ENCODE data around the gene RERE. TPM values are rescaled to one million over a fixed set of nuclear protein-coding genes. Genes with fewer than 3 reads are reported as not detected.
"Not testable (repeated sequence)": the region's sequence is repeated elsewhere in the genome, so short reads cannot be mapped to it uniquely, and the experiment has no call there.

RERE gene
- total RNA-seq, 1 experiment from 2014 or later = 37.1 TPM

DNA sequence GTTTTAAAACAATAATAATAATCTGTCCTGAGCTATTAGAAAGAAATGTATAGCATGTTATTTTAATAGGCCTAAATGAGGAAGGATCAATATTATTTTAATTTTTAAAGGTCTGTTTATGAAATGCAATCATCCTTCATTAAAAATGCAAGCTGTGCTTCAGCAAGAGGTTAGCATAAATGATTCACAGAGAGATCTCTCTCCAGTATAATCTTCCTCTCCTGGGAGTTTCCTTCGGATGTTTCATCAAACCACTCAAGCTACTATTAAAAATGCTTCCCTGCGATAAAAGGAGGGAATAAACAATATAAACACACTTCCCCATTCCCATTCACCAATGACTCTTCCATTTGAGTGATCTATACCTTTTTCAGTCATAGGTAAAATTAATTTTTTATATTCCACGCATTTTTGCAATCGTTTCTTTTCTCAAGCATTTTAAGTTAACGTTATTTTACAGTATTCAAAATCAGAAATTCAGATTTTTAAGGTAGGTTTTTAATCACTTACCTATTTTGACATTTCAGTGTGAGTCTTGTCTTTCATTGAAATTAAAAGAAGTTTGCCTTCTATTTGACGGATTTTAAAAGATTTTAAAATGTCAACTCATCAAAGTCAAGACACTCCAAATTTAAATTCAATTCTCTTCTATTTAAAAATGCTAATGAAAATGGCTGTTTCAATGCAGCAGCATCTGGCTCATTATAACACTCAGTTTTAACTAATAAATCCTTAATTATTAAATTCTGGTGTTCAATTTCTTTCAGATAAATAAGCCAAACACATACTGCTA lies 64.3 kb downstream of the RERE start:
- no peak for DNase-seq (ENCODE audit: low spot score)

DNA sequence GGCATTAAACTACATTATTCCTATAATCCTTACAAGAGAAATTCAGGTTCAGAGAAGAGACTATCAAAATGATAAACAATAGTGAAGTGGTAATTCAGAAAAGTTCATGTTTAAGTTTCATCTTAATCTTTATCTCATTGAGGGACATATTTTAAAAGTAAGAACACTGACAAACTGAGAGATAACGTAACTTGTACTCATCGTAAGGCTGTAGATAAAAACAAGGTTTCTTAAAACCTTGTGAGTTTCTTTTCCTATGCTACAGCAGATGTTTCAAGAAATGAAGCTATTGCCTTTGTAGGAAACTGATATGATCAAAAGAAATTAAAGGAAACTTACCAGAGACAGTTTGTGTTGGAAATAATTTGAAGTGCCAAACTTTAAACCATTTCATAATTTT lies 65.0 kb downstream of the RERE start:
- no peak for DNase-seq (ENCODE audit: low spot score)

GRCh38 chr1:8751984-8752383 lies 65.5 kb downstream of the RERE start:
- DNase-seq (ENCODE audit: low spot score) = no peak

DNA sequence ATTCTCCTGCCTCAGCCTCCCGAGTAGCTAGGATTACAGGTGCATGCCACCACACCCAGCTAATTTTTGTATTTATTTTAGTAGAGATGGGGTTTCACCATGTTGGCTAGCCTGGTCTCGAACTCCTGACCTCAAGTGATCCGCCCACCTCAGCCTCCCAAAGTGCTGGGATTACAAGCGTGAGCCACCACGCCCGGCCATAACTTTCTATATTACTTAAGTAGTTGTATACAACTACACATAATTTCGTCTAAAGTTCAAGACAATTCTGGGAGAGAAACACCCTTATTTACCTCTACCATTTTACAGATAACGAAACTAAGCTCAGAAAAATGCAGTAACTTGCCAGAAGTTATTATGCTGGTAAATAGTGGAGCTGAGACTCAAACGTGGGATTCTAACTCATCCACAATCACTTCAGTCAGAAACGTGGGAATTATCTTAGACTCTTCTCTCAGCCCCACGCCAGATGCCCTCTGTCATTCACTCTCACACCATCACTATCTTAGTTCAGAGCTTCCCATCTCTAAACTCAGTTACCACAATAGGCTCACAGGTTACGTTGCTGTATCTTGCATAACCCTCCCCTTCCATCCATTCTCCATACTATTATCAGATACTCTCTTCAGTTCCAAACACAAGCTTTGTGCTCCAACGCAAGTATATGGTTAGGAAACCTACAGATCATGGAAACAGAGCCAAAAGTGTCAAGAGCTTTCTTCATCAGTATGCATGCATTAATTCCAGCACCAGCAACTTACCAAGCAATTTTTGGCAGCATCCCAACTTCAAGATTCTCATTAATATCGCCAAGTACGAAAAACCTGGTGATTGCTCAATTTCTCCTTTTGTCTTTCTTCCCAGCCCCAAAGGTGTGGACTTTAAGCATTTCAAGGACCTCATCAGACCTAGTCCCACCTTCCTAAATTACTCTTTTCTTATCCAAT lies 69.3 kb downstream of the RERE start:
- no peak for DNase-seq (ENCODE audit: low spot score)

DNA sequence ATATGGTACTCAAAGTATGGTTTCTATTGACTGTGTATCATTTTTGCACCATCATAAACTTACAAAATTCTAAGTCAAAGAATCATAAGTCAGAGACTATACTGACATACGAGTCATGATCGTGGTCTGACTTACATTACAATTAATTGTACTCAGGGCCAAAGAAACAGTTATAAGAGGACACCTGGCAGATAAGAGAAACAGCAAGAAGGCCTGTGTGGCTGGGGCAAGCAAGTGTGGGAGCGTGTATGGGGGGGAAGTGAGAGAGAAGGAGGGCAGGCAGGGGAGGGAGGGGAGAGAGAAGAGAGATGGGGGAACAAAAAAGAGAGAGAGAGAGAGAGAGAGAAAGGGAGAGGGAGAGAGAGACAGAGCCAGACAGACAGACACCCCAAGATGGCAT lies 70.9 kb downstream of the RERE start:
- no peak for DNase-seq (ENCODE audit: low spot score)

DNA sequence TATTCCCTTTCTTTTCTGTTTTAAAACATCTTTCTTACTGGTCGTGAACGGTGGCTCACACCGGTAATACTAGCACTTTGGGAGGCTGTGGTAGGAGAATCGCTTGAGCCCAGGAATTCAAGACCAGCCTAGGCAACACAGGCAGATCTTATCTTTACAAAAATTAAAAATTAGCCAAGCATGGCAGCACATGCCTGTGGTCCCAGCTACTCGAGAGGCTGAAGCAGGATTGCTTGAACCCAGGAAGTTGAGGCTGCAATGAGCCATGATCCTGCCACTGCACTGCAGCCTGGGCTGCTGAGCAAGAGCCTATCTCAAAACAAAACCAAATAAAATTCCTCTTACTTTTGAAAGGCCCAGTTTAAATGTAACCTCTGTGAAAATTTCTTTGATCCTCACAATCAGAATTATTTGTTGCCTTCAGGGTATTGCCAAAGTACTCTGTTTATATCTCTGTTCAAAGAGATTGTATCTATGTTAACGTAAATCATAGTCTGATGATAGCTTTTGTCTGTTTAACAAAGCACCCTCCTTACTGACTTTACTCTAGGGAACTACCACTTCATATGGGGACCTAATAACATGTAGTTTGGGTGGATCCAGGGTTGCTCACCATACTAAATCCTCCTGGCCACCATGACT lies 71.6 kb downstream of the RERE start:
- no peak for DNase-seq (ENCODE audit: low spot score)

DNA sequence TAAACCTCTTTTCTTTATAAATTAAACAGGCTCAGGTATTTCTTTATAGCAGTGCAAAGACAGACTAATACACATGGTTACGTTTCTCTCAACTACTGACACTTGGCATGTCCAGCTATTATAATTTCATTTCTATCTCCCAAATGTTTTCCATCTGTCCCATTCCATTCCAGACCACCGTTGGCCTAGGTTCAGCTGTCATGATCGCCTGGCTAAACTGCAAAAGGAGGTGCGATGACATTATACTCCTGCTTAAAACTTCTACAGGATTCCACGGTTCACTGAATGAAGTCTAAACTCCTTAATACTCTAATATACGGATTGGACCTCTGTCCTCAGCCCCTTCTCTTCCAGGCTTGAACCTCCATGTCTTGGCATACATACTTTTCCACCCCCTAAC lies 72.1 kb downstream of the RERE start:
- no peak for DNase-seq (ENCODE audit: low spot score)

DNA sequence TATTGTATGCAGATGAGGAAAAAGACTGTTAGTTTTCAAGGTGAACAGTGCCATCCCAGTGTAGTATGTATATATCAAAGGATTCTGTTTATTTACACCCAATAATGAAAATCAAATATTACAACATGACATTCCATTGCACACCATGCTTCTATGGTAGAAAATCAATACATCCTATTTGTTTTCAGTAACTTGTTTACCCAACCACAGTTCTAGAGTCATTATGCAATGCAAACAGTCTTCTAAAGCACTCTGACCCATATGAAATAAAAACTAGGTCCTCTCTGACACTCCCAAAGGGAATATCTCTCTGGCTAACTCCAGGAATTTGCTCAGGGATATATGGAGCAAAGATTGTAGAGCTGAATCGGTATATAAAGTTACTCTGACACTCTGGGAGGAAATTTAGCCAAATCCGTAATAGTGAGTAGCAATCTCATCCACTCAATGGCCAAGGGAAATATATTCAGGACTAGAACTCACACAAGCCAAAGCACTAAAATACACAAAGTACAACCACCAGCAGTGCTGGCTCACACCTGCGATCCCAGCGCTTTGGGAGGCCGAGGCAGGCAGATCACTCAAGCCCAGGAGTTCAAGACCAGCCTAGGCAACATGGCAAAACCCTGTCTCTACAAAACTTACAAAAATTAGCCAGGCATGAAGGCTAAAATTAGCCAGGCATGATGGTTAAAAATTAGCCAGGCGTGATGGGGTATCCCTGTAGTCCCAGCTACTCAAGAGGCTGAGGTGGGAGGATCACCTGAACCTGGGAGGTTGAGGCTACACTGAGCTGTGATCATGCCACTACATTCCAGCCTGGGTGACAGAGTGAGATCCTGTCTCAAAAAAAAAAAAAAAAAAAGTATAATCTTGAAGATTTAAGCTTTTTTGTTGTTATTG lies 75.2 kb downstream of the RERE start:
- DNase-seq (ENCODE audit: low spot score) = peak; percentile 19

- no peak for DNase-seq (ENCODE audit: low spot score)
Measured at GRCh38 chr1:8740034-8740449, 77.4 kb downstream of the RERE start.

- no peak for DNase-seq (ENCODE audit: low spot score)
Measured at GRCh38 chr1:8739377-8739776, 78.1 kb downstream of the RERE start.

DNA sequence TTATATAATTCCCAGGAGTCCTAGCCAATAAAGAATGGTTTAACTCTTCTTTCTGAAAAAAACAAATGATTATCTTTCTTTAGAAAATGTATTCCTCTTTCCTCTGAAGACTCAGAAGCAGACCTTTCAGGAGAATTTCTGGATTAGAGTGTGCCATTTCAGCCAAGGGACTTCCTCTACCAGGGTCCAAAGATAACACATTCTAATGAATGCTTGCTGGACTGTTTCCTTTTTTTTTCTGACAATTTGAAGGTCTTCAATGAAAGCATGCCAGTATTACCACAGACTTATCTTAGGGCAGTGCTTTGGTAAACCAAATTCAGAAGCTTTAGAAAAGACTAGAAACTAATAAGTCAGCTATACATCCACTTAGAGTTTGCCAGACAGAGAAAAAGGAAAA lies 80.5 kb downstream of the RERE start:
- no peak for DNase-seq (ENCODE audit: low spot score)

DNA sequence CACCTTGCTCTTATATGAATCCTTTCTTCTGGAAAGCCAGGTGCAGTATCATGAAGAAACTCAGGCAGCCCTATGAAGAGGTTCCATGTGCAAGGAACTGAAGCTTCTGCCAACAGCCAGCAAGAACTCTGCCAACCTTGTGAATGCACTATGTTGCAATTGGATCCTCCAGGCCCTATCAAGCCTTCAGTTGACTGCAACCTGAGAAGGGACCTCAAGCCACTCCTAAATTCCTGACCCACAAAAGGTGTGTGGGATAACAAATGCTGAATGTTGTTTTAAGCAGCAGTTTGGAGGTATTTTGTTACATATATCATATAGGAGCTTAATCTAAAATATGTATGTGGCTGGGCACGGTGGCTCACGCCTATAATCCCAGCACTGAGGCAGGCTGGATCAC lies 84.0 kb downstream of the RERE start:
- no peak for DNase-seq (ENCODE audit: low spot score)

DNA sequence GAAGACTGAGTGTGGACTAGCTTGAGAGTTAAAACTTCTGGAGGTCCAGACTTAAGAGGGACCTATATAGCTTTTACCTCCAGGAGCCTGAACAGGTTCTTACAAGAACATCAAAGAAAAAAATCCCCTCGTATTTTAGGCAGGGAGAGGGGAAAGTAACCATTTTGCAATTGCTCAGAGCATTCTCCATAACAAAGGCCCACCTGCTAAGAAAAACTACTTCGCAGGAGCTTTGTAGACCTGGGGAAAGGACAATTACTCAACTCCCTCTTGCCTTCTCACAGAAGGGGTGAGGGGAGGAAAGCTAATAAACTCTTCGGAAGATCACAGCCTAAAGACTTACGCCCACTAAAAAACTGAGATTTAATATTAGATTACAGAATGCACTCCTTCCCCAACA lies 86.3 kb downstream of the RERE start:
- no peak for DNase-seq (ENCODE audit: low spot score)

DNA sequence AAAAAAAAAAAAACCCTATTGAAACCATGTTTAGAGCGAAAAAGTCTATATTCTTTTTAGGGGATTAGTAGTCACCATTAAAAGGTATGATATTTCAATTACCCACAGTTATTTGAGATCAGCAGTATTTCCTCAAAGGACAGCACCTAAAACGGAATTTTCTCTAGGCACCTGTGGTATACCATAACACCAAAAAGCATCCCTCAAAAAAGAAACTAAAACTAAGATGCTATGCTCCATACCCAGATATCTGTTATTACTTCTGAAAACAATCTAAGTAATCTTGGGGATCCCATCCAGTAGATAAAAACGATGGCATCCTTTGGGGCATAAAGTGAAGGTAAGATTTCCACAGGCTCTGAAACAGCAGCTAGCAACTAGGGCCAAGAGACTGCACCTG lies 89.0 kb downstream of the RERE start:
- DNase-seq (ENCODE audit: low spot score) = no peak

DNA sequence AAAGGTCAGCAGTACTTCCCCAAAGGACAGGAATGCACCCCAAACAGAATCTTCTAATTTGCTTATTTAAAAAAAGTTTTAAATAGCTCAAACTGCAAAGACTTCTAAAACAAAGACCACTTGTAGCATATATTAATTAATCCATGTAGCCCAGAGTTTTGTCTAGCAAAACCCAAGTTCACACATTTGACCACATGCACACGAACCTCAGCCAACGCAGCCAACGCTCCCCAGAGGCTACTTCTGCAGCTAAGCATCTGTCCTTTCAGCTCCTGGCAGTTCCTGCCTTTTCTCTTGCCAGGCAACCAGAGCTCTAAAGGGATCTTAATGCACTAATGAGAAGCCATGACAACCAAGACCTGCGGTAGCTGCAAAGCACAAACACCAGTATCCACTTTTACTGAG lies 89.6 kb downstream of the RERE start:
- no peak for DNase-seq (ENCODE audit: low spot score)

- not testable (repeated sequence) for DNase-seq (ENCODE audit: low spot score)
Measured at GRCh38 chr1:8727316-8727715, 90.1 kb downstream of the RERE start.

GRCh38 chr1:8726801-8727186 lies 90.6 kb downstream of the RERE start:
- not testable (repeated sequence) for DNase-seq (ENCODE audit: low spot score)

GRCh38 chr1:8723010-8723409 lies 94.4 kb downstream of the RERE start:
- no peak for DNase-seq (ENCODE audit: low spot score)

- DNase-seq (ENCODE audit: low spot score) = no peak
Measured at GRCh38 chr1:8722366-8722765, 95.1 kb downstream of the RERE start.

DNA sequence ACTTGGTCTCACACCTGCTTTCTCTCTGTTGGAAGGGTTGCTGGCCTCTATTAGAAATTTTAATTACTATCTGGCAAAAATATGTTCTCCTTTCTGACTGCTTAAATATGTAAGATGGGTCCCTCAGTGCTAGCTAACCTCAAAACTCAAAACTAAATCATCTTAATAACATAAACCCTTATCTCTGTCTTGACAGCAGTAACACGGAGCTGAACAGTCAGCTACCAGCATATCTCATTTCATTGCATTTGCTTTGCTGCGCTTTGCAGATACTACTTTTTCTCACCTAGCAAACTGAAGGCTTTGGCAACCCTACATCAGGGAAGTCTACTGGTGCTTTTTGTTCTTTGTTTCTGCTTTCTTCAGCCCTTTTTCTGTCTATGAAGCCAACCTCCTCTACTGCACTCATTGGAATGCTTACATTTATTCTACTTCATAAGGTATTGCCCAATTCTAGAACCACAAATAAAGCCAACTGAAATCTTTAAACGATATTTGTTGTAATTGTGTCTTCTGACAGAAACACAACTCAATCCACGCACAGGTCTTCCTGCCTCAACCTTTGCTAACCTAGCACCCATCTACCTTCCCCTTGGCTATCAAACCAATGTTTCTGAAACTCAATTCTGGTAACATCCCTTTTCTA lies 95.6 kb downstream of the RERE start:
- DNase-seq (ENCODE audit: low spot score) = no peak

DNA sequence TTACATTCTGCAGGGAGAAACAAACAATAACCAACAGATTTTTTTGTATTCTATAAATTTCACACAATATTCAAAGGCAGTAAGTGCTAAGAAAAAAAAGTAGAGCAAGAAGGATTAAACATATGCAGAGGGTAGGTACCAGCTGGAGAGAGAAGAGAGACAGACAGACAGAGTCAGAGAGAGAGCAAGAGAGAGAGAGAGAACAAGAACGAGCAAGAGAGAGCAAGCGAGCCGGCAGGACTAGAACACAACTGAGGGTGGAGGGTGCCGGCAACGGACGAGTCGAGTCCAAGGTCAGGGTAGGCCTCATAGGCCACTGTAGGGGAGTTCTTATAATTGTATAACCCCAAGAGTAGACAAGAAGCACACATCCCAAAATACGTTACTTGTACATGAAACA lies 97.1 kb downstream of the RERE start:
- DNase-seq (ENCODE audit: low spot score) = no peak

Measured in HT-29 (cell line).